OCI-LY7 (cell line): ENCODE data around the gene UBE2G2. TPM values are rescaled to one million over a fixed set of nuclear protein-coding genes. Genes with fewer than 3 reads are reported as not detected.

ENCODE experiments used
- BruUV-seq: library from RNA; stranded (reverse); fragments of 400-500 nt; replicated peaks from 2 replicates; lab custom pipeline; 2021; lab: Mats Ljungman, UMichigan
- CTCF ChIA-PET: fragments of 300-600 bp; sonication (Branson Sonifier 250); formaldehyde crosslinking; loops from one replicate; lab custom pipeline; 2022; ENCODE audit warnings: antibody characterized with exemption; ENCODE audit not compliant: unreplicated experiment; lab: Charles Lee
- POLR2A ChIA-PET: fragments of 300-600 bp; sonication (Branson Sonifier 250); formaldehyde crosslinking; loops from one replicate; lab custom pipeline; 2022; ENCODE audit warnings: antibody characterized with exemption; lab: Charles Lee
- DNase-seq: peaks from one replicate; pipeline ENCODE4 v3.0.0-alpha.2; 2015; ENCODE audit warnings: low spot score
- H2AFZ ChIP-seq: fragments of 200-600 bp; sonication (generic), shearing (Covaris generic); 2 replicates; pipeline ENCODE4 v1.6.1; 2014; ENCODE audit warnings: mild to moderate bottlenecking, antibody characterized with exemption, low read length, moderate library complexity
- H3K27ac ChIP-seq: fragments of 200-600 bp; sonication (generic); 2 replicates; pipeline ENCODE4 v1.5.1; 2014; ENCODE audit warnings: mixed run types, low read depth, mild to moderate bottlenecking, moderate library complexity, low read length, inconsistent platforms; ENCODE audit not compliant: poor library complexity, severe bottlenecking
- H3K36me3 ChIP-seq: fragments of 200-600 bp; sonication (generic); 2 replicates; pipeline ENCODE4 v1.6.1; 2014; ENCODE audit warnings: mild to moderate bottlenecking, antibody characterized with exemption, low read length, moderate library complexity, mixed read lengths; ENCODE audit not compliant: insufficient read depth
- H3K4me1 ChIP-seq: fragments of 200-600 bp; sonication (generic); 2 replicates; pipeline ENCODE4 v1.5.1; 2014; ENCODE audit warnings: mild to moderate bottlenecking, low read length; ENCODE audit not compliant: insufficient read depth, poor library complexity, severe bottlenecking
- H3K4me2 ChIP-seq: fragments of 200-600 bp; sonication (generic); 2 replicates; pipeline ENCODE4 v1.6.1; 2014; ENCODE audit warnings: mild to moderate bottlenecking, low read length
- H3K4me3 ChIP-seq: fragments of 200-600 bp; sonication (generic); 2 replicates; pipeline ENCODE4 v1.5.1; 2014; ENCODE audit warnings: mild to moderate bottlenecking, low read depth, low read length; ENCODE audit not compliant: poor library complexity, severe bottlenecking
- H3K79me2 ChIP-seq: fragments of 200-600 bp; sonication (generic); 2 replicates; pipeline ENCODE4 v1.6.1; 2016; ENCODE audit warnings: low read depth, mild to moderate bottlenecking, low read length, moderate library complexity, mixed read lengths; ENCODE audit not compliant: insufficient read depth
- H3K9me2 ChIP-seq: fragments of 200-600 bp; sonication (generic); 2 replicates; pipeline ENCODE4 v1.6.1; 2016; ENCODE audit warnings: mild to moderate bottlenecking, low read length, mixed read lengths; ENCODE audit not compliant: insufficient read depth
- H3K9me3 ChIP-seq: fragments of 200-600 bp; sonication (generic); 2 replicates; pipeline ENCODE4 v1.6.1; 2014; ENCODE audit warnings: mild to moderate bottlenecking, mixed run types, low read length, mixed read lengths
- H4K20me1 ChIP-seq: fragments of 200-600 bp; sonication (generic); 2 replicates; pipeline ENCODE4 v1.6.1; 2014; ENCODE audit warnings: mild to moderate bottlenecking, antibody characterized with exemption, low read length, moderate library complexity, mixed read lengths; ENCODE audit not compliant: insufficient read depth
- EZH2phosphoT487 ChIP-seq: fragments of 200-600 bp; sonication (generic); IDR thresholded peaks from 2 replicates; pipeline ENCODE4 v1.6.1; 2018; ENCODE audit warnings: low read depth, borderline replicate concordance, mild to moderate bottlenecking, mixed run types, antibody characterized with exemption, low read length, moderate library complexity, mixed read lengths
- intact Hi-C: fragments of 100-400 bp; cut with micrococcal nuclease; formaldehyde crosslinking; loops from one replicate; pipeline ENCODE4 v1.10.0; 2022; ENCODE audit not compliant: unreplicated experiment
- total RNA-seq, 2 experiments: library from RNA; depleted of rRNA in 1 of 2; stranded (reverse); fragments of >200 nt in 1 of 2; shearing (Covaris generic) in 1 of 2; gene quantifications; 2 replicates each; pipeline ENCODE4 v1.2.3, GENCODE V29; 2014 to 2022
- TF ChIP-seq, protein P1 (sequence below): fragments of 200-600 bp; sonication (generic); conservative IDR thresholded peaks from 2 replicates; pipeline ENCODE4 v1.5.1; 2014; ENCODE audit warnings: mild to moderate bottlenecking, antibody characterized with exemption, low read length, moderate library complexity, mixed read lengths

The UBE2G2 gene
- total RNA-seq, 2 experiments from 2014 or later: 104 to 141 TPM

DNA sequence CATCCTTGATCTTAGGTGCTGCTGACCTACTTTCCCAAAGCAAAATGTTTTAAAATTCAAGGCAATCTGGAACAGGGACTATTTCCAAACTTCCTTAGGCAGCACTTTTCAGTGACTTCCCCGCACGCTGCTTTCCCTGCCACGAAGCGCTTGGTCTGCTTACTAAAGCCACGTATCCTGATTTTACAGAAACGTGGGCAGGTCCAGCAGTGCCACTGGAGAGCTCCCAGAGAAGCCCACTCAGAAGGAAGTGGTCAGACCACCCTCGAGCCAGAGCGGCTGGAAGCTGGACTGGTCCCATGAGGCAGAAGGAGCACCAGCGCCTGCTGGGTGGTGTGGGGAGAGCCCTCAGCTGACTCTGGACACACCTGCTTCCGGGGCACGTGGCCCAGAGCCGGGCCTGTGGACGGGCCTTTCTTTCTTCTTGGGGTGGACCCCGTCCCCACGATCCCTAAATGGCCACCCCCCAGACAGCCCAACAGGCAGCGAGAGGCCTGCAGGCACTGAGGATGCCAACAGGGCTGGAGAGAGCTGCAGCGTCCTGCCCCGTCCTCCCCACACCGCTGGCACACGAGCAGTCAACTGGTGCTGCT is 48.7 kb upstream of the UBE2G2 start:
- Histone ChIP-seq H3K9me3 (no peaks in the 10 kb centered on the region), H2AFZ (no peak overlapping the region), H3K27ac (no peak overlapping the region), H4K20me1 (no peaks in the 10 kb centered on the region), H3K4me3 (no peak overlapping the region), H3K79me2 (no peaks in the 10 kb centered on the region), H3K9me2 (no peaks in the 10 kb centered on the region), H3K4me1 (no peaks in the 10 kb centered on the region), H3K36me3 (peaks cover 26% of the 10 kb centered on the region), H3K4me2 (no peak overlapping the region)
- DNase-seq: no peak
- ChIA-PET POLR2A (interaction anchor here (0.6 kb wide), 1 partner anchor 23 kb away, joined by 3 read pairs; the partner anchor contains the start of gene PTTG1IP), CTCF (no interaction called here)
- TF ChIP-seq, protein P1, sequence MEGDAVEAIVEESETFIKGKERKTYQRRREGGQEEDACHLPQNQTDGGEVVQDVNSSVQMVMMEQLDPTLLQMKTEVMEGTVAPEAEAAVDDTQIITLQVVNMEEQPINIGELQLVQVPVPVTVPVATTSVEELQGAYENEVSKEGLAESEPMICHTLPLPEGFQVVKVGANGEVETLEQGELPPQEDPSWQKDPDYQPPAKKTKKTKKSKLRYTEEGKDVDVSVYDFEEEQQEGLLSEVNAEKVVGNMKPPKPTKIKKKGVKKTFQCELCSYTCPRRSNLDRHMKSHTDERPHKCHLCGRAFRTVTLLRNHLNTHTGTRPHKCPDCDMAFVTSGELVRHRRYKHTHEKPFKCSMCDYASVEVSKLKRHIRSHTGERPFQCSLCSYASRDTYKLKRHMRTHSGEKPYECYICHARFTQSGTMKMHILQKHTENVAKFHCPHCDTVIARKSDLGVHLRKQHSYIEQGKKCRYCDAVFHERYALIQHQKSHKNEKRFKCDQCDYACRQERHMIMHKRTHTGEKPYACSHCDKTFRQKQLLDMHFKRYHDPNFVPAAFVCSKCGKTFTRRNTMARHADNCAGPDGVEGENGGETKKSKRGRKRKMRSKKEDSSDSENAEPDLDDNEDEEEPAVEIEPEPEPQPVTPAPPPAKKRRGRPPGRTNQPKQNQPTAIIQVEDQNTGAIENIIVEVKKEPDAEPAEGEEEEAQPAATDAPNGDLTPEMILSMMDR: no peak
- no peak for TF ChIP-seq EZH2phosphoT487
- intact Hi-C loops: no loop called here
- BruUV-seq: no TSS peak

DNA sequence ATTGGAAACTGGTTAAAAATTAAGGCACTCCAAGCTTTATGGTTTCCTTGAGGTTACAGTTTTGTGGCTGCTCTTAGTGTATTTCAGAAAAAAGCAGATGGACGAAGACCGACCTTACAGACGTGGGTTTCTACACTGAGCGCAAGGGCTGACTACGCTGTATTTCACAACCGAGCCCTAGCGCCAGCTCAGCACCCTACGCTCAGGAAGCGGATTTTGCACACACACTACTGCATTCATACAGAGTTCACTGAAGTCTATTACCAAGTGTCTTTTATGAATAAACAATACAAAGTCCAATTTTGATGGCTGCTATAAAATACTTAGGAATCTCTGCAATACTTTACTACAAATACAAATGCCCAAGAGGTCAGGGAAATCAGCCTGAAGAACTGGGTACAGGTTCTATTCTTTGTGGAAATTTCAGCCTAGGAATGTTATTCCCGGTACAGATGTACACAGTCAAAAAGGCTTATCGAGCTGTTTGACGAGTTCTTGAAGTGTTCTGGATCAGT is 48.1 kb upstream of the UBE2G2 start:
- H4K20me1 ChIP-seq: no peaks in the 10 kb centered on the region
- intact Hi-C loops: no loop called here
- no peaks in the 10 kb centered on the region for H3K9me2 ChIP-seq
- H3K4me3 ChIP-seq: no peak overlapping the region
- no peak overlapping the region for H3K4me2 ChIP-seq
- CTCF ChIA-PET: no interaction called here
- BruUV-seq: no TSS peak
- H3K4me1 ChIP-seq: no peaks in the 10 kb centered on the region
- H3K9me3 ChIP-seq: no peaks in the 10 kb centered on the region
- TF ChIP-seq, protein P1: no peak
- no peak for TF ChIP-seq EZH2phosphoT487
- POLR2A ChIA-PET: no interaction called here
- H3K27ac ChIP-seq: no peak overlapping the region
- H3K79me2 ChIP-seq: no peaks in the 10 kb centered on the region
- peaks cover 20% of the 10 kb centered on the region for H3K36me3 ChIP-seq
- H2AFZ ChIP-seq: no peak overlapping the region
- DNase-seq: no peak

DNA sequence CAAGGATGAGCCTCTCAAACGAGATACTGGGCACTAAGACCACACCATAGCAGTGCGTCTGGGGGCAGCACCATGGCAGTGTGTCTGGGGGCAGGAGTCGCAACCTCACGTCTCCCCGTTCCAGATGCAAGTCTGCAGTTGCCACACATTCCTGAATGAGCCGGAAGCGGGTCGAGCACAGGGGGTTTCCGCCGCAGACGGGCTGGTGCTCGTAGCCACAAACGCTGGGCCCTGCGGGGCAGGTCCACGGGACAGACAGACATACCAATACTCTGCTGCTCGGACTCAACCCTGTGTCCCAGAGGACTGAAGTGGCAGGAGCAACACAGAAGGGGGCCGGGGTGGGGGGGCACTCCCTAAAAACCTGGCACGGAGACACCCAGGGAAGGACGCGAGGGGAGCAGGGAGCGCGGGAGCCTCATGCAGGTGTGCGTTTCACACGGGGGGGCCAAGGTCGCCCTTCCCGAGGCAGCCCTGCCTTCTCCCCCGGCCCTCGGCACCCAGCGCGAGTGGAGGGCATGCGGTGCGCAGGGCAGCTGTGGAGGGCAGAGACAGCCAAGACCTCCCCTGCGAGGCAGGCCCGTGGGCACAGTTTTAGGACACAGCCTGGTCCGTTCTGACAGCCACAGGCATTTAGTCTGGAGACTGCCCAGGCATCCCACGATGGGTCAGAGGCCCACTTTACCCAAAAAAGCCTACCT is 47.4 kb upstream of the UBE2G2 start:
- Histone ChIP-seq H3K4me1 (no peaks in the 10 kb centered on the region), H3K4me2 (no peak overlapping the region), H3K36me3 (peaks cover 17% of the 10 kb centered on the region), H3K9me2 (no peaks in the 10 kb centered on the region), H2AFZ (no peak overlapping the region), H3K4me3 (no peak overlapping the region), H3K79me2 (no peaks in the 10 kb centered on the region), H4K20me1 (no peaks in the 10 kb centered on the region), H3K9me3 (no peaks in the 10 kb centered on the region), H3K27ac (no peak overlapping the region)
- BruUV-seq: no TSS peak
- ChIA-PET POLR2A (no interaction called here), CTCF (no interaction called here)
- DNase-seq: no peak
- TF ChIP-seq, protein P1: no peak
- no peak for TF ChIP-seq EZH2phosphoT487
- intact Hi-C loops: no loop called here
